Stimulated activated CD4-positive, alpha-beta T cell treated with anti-CD3 and anti-CD28 coated beads, Interleukin-4, amount 100 ng/mL, for 24 hours (primary cell): ENCODE measurements around the gene HYCC1.
"Not testable (repeated sequence)": the region's sequence is repeated elsewhere in the genome, so short reads cannot be mapped to it uniquely, and the experiment has no call there.

Source experiments
- DNase-seq: peaks from one replicate; pipeline ENCODE4 v3.0.0-alpha.2; 2020

The HYCC1 gene

GRCh38 chr7:22983257-22983855 is 30.6 kb downstream of the HYCC1 start:
- no peak for DNase-seq

DNA sequence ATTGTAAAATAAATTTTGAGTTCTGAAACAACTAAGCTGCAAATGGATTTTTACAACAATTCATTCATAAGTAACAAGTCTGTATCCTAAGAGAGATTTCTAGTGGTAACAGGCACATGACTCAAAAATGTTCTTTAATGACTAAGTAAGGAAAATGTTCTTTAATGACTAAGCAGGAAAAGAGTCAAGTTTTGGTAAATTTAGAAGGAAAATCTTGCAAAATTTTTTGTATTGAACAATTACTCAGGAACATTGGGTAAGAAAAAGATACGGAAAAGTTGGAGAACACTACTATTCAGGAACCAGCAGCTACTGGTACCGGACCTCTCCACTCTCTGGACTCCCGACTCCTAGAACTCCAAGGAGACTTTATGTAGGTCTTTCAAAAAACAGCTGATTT is 33.5 kb downstream of the HYCC1 start:
- no peak for DNase-seq

DNA sequence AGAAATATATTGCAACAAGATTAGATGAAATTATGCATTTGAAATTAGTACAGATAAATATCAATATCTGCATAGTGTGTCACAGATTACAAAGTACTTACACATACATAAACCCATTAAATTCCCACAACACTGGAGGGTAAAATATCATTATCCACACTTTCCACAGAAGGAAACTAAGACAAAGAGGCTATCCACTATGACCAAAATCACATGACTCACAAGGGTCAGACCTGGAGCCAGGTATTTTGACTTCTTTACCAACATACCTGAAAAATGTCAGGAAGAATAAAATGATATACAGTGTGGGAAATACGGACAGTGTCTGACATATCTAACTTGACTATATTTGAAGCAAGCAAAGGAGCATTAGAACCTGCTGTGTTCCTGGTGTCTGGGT is 34.1 kb downstream of the HYCC1 start:
- no peak for DNase-seq

GRCh38 chr7:22979251-22979650 is 34.7 kb downstream of the HYCC1 start:
- no peak for DNase-seq

GRCh38 chr7:22974636-22975035 is 39.3 kb downstream of the HYCC1 start:
- DNase-seq: not testable (repeated sequence)

DNA sequence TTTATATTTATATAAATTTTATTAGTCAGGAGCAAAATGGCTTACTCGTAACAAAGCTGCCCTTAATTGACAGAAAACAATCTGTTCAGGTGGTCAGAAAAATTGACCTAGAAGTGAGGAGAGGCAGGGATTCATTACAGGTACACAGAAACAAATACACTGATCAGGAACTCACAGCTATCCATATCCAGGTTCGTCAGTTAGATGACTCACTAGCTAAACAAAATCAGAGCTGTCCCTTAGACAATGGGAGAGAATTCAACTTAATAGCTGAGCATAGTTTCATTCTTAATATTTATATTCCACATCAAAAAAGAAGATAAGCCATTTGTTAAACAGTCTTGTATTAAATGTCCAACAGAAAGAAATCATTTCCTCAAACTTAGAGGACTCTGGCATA is 41.7 kb downstream of the HYCC1 start:
- DNase-seq: no peak

DNA sequence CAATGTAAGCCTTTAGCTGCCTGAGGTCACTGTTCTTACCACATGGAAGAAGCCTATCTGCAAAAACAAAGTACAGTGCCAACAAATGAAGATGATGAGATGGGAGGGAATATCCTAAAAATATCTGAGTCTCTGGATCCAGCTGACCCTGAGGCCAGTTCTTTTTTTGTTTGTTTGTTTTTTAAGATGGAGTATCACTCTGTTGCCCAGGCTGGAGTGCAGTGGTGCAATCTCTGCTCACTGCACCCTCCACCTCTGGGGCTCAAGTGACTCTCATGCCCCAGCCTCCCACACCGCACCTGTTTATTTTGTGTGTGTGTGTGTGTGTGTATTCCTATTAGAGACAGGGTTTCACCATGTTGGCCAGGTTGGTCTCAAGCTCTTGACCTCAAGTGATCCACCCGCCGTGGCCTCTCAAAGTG is 44.9 kb downstream of the HYCC1 start:
- DNase-seq: no peak
